NCI-H2227 (cell line): Measurements from ENCODE around the gene ASCL2.

Source experiments
- DNase-seq: peaks from one replicate; lab custom pipeline; 2025; ENCODE audit not compliant: unreplicated experiment; lab: John Stamatoyannopoulos, UW

Gene ASCL2

GRCh38 chr11:2275334-2276279 is 5.2 kb upstream of the ASCL2 start:
- DNase-seq = no peak

- no peak for DNase-seq
These were observed 3.4 kb upstream of the ASCL2 start for GRCh38 chr11:2273771-2274170.

- DNase-seq = no peak
These were observed 2.9 kb upstream of the ASCL2 start for GRCh38 chr11:2273311-2273710.

- DNase-seq = no peak
These were observed 2.5 kb upstream of the ASCL2 start for GRCh38 chr11:2272946-2273280.

- DNase-seq = no peak
These were observed 2.0 kb upstream of the ASCL2 start for GRCh38 chr11:2272228-2272945.

- no peak for DNase-seq
These were observed 1.2 kb upstream of the ASCL2 start for GRCh38 chr11:2271327-2272227.

- DNase-seq = no peak
These were observed 614 bp upstream of the ASCL2 start for GRCh38 chr11:2271077-2271326.

GRCh38 chr11:2269601-2270321 is 627 bp downstream of the ASCL2 start:
- peak; percentile 90 for DNase-seq

GRCh38 chr11:2268729-2269600 is 1.4 kb downstream of the ASCL2 start:
- peak; percentile 75 for DNase-seq

- no peak for DNase-seq
These were observed 2.3 kb downstream of the ASCL2 start for GRCh38 chr11:2267851-2268728.

- no peak for DNase-seq
These were observed 3.0 kb downstream of the ASCL2 start for GRCh38 chr11:2267306-2267850.

GRCh38 chr11:2266586-2267305 is 3.6 kb downstream of the ASCL2 start:
- DNase-seq = no peak

GRCh38 chr11:2265854-2266585 is 4.4 kb downstream of the ASCL2 start:
- no peak for DNase-seq

GRCh38 chr11:2265396-2265795 is 5.0 kb downstream of the ASCL2 start:
- no peak for DNase-seq

- no peak for DNase-seq
These were observed 5.9 kb downstream of the ASCL2 start for GRCh38 chr11:2264366-2265053.

- DNase-seq = no peak
These were observed 6.5 kb downstream of the ASCL2 start for GRCh38 chr11:2263724-2264360.
